ENCODE data around the gene CDH10.

The CDH10 gene

DNA sequence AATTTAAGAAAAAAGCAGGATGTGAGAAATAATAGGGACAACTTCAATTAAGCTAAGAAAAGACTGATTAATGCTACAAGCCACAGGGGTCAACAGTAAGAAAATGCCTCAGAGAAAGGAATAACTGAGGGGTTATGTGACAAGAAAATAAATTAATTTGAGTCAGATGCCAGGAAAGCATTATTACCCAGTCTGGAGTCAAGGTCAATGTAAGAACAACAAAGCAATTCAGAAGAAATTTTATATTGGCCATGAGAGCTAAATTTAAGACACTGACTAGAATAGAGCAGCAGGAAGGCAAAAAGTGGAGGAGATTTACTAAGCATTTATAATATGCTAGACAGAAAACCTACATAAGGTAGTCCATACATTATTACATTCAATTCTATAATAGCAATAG, 73.5 kb downstream of the CDH10 start:
- no peaks in the 10 kb centered on the region for H3K27me3 ChIP-seq (ENCODE audit: insufficient read depth, low read depth)
- no peaks in the 10 kb centered on the region for H3K79me2 ChIP-seq (ENCODE audit: insufficient read depth, low read depth)
- no peak overlapping the region for H3K9ac ChIP-seq
- no peak overlapping the region for H3K4me3 ChIP-seq (IDR thresholded peaks at IDR 0.05; ENCODE audit: insufficient read depth, low read depth, low read length)
- TF ChIP-seq, protein P1, sequence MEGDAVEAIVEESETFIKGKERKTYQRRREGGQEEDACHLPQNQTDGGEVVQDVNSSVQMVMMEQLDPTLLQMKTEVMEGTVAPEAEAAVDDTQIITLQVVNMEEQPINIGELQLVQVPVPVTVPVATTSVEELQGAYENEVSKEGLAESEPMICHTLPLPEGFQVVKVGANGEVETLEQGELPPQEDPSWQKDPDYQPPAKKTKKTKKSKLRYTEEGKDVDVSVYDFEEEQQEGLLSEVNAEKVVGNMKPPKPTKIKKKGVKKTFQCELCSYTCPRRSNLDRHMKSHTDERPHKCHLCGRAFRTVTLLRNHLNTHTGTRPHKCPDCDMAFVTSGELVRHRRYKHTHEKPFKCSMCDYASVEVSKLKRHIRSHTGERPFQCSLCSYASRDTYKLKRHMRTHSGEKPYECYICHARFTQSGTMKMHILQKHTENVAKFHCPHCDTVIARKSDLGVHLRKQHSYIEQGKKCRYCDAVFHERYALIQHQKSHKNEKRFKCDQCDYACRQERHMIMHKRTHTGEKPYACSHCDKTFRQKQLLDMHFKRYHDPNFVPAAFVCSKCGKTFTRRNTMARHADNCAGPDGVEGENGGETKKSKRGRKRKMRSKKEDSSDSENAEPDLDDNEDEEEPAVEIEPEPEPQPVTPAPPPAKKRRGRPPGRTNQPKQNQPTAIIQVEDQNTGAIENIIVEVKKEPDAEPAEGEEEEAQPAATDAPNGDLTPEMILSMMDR (conservative IDR thresholded peaks at IDR 0.05; ENCODE audit: low read depth, low read length): no peak
- no peak overlapping the region for H3K27ac ChIP-seq
- no peak overlapping the region for H2AFZ ChIP-seq (ENCODE audit: low read depth)
- no peaks in the 10 kb centered on the region for H3K36me3 ChIP-seq (ENCODE audit: insufficient read depth)
- H3K4me2 ChIP-seq: no peak overlapping the region
- no peaks in the 10 kb centered on the region for H4K20me1 ChIP-seq (ENCODE audit: insufficient read depth)
- H3K4me1 ChIP-seq (ENCODE audit: low read depth, poor library complexity, severe bottlenecking): no peaks in the 10 kb centered on the region

- Histone ChIP-seq H3K79me2 (ENCODE audit: insufficient read depth, low read depth) (no peaks in the 10 kb centered on the region), H3K36me3 (ENCODE audit: insufficient read depth) (no peaks in the 10 kb centered on the region), H4K20me1 (ENCODE audit: insufficient read depth) (no peaks in the 10 kb centered on the region), H3K4me3 (IDR thresholded peaks at IDR 0.05; ENCODE audit: insufficient read depth, low read depth, low read length) (no peak overlapping the region), H3K27ac (no peak overlapping the region), H2AFZ (ENCODE audit: low read depth) (no peak overlapping the region), H3K9ac (no peak overlapping the region), H3K4me1 (ENCODE audit: low read depth, poor library complexity, severe bottlenecking) (no peaks in the 10 kb centered on the region), H3K27me3 (ENCODE audit: insufficient read depth, low read depth) (no peaks in the 10 kb centered on the region), H3K4me2 (no peak overlapping the region)
- TF ChIP-seq, protein P1 (conservative IDR thresholded peaks at IDR 0.05; ENCODE audit: low read depth, low read length): no peak
Measured at GRCh38 chr5:24566933-24567332, 77.8 kb downstream of the CDH10 start.

GRCh38 chr5:24555229-24555628, 89.5 kb downstream of the CDH10 start:
- no peaks in the 10 kb centered on the region for H3K36me3 ChIP-seq (ENCODE audit: insufficient read depth)
- H4K20me1 ChIP-seq (ENCODE audit: insufficient read depth): no peaks in the 10 kb centered on the region
- H2AFZ ChIP-seq (ENCODE audit: low read depth): no peak overlapping the region
- H3K4me3 ChIP-seq (IDR thresholded peaks at IDR 0.05; ENCODE audit: insufficient read depth, low read depth, low read length): no peak overlapping the region
- no peaks in the 10 kb centered on the region for H3K27me3 ChIP-seq (ENCODE audit: insufficient read depth, low read depth)
- H3K27ac ChIP-seq: no peak overlapping the region
- peaks cover 31% of the 10 kb centered on the region for H3K4me1 ChIP-seq (ENCODE audit: low read depth, poor library complexity, severe bottlenecking)
- peak overlapping the region; percentile 15; the same call in 1 of the 2 replicates for H3K4me2 ChIP-seq
- no peaks in the 10 kb centered on the region for H3K79me2 ChIP-seq (ENCODE audit: insufficient read depth, low read depth)
- TF ChIP-seq, protein P1 (conservative IDR thresholded peaks at IDR 0.05; ENCODE audit: low read depth, low read length): no peak
- H3K9ac ChIP-seq: no peak overlapping the region

- no peak overlapping the region for H2AFZ ChIP-seq (ENCODE audit: low read depth)
- no peak overlapping the region for H3K27ac ChIP-seq
- no peak overlapping the region for H3K9ac ChIP-seq
- no peaks in the 10 kb centered on the region for H4K20me1 ChIP-seq (ENCODE audit: insufficient read depth)
- H3K36me3 ChIP-seq (ENCODE audit: insufficient read depth): no peaks in the 10 kb centered on the region
- H3K4me3 ChIP-seq (IDR thresholded peaks at IDR 0.05; ENCODE audit: insufficient read depth, low read depth, low read length): no peak overlapping the region
- H3K4me2 ChIP-seq: no peak overlapping the region
- H3K4me1 ChIP-seq (ENCODE audit: low read depth, poor library complexity, severe bottlenecking): no peaks in the 10 kb centered on the region
- no peaks in the 10 kb centered on the region for H3K27me3 ChIP-seq (ENCODE audit: insufficient read depth, low read depth)
- H3K79me2 ChIP-seq (ENCODE audit: insufficient read depth, low read depth): no peaks in the 10 kb centered on the region
- TF ChIP-seq, protein P1 (conservative IDR thresholded peaks at IDR 0.05; ENCODE audit: low read depth, low read length): no peak
Measured at GRCh38 chr5:24547132-24547531, 97.6 kb downstream of the CDH10 start.
